GM21717 (cell line): Measurements from ENCODE around the gene PRKCH.
"Not testable (repeated sequence)": the region's sequence is repeated elsewhere in the genome, so short reads cannot be mapped to it uniquely, and the experiment has no call there.

Source experiments
- ATAC-seq: cut with Tn5 transposase; IDR thresholded peaks from one replicate; pipeline ENCODE4 v1.9.1; 2021; ENCODE audit warnings: mild to moderate bottlenecking, moderate library complexity; ENCODE audit not compliant: unreplicated experiment

PRKCH gene

GRCh38 chr14:61388173-61388975 is 67.0 kb downstream of the PRKCH start:
- ATAC-seq: peak; percentile 54

- no peak for ATAC-seq
Observed at GRCh38 chr14:61388976-61389576, 67.7 kb downstream of the PRKCH start.

- ATAC-seq: no peak
Observed at GRCh38 chr14:61391119-61391518, 69.7 kb downstream of the PRKCH start.

GRCh38 chr14:61392297-61392696 is 70.9 kb downstream of the PRKCH start:
- ATAC-seq: no peak

- ATAC-seq: no peak
Observed at GRCh38 chr14:61394542-61394941, 73.2 kb downstream of the PRKCH start.

- ATAC-seq: no peak
Observed at GRCh38 chr14:61395115-61395725, 73.8 kb downstream of the PRKCH start.

GRCh38 chr14:61396279-61396678 is 74.9 kb downstream of the PRKCH start:
- no peak for ATAC-seq

- ATAC-seq: no peak
Observed at GRCh38 chr14:61396694-61397093, 75.3 kb downstream of the PRKCH start.

- no peak for ATAC-seq
Observed at GRCh38 chr14:61397615-61398014, 76.2 kb downstream of the PRKCH start.

GRCh38 chr14:61398221-61398620 is 76.8 kb downstream of the PRKCH start:
- no peak for ATAC-seq

GRCh38 chr14:61399365-61399764 is 78.0 kb downstream of the PRKCH start:
- ATAC-seq: no peak

GRCh38 chr14:61401461-61401860 is 80.1 kb downstream of the PRKCH start:
- ATAC-seq: no peak

- no peak for ATAC-seq
Observed at GRCh38 chr14:61403411-61403810, 82.0 kb downstream of the PRKCH start.

- ATAC-seq: no peak
Observed at GRCh38 chr14:61404637-61405036, 83.3 kb downstream of the PRKCH start.

- ATAC-seq: no peak
Observed at GRCh38 chr14:61406198-61406597, 84.8 kb downstream of the PRKCH start.

- no peak for ATAC-seq
Observed at GRCh38 chr14:61406675-61407074, 85.3 kb downstream of the PRKCH start.

GRCh38 chr14:61408498-61408897 is 87.1 kb downstream of the PRKCH start:
- ATAC-seq: no peak

GRCh38 chr14:61409782-61410181 is 88.4 kb downstream of the PRKCH start:
- ATAC-seq: no peak

- not testable (repeated sequence) for ATAC-seq
Observed at GRCh38 chr14:61415934-61416333, 94.6 kb downstream of the PRKCH start.

- no peak for ATAC-seq
Observed at GRCh38 chr14:61416591-61416990, 95.2 kb downstream of the PRKCH start.

GRCh38 chr14:61417141-61417540 is 95.8 kb downstream of the PRKCH start:
- no peak for ATAC-seq

- ATAC-seq: no peak
Observed at GRCh38 chr14:61417883-61418455, 96.6 kb downstream of the PRKCH start.
